ENCODE data around the gene TP53INP2.

The TP53INP2 gene

GRCh38 chr20:34751453-34751852, 47.3 kb downstream of the TP53INP2 start:
- POLR2A ChIA-PET = no interaction called here
- Histone ChIP-seq H3K4me3 (ENCODE audit: control insufficient read depth in 1 of 7, extremely low read depth in 1 of 7, insufficient read depth in 4 of 7, low read depth in 2 of 7, low read length in 6 of 7) (no peak overlapping the region), H3K27ac (ENCODE audit: insufficient read depth in 1 of 2, low read depth in 1 of 2, low read length in 2 of 2, poor library complexity in 1 of 2, severe bottlenecking in 2 of 2) (no peak overlapping the region), H3K9me3 (ENCODE audit: control extremely low read depth in 1 of 5, control insufficient read depth in 4 of 5, insufficient read depth in 2 of 5, low read depth in 1 of 5, low read length in 4 of 5) (no peaks in the 10 kb centered on the region), H3K27me3 (replicated peaks in 2 of 5; ENCODE audit: control insufficient read depth in 4 of 5, insufficient read depth in 5 of 5, low read length in 4 of 5) (no peaks in the 10 kb centered on the region), H3K4me1 (ENCODE audit: control extremely low read depth in 1 of 4, control insufficient read depth in 4 of 4, insufficient read depth in 4 of 4, low read length in 3 of 4) (no peaks in the 10 kb centered on the region), H3K36me3 (ENCODE audit: control insufficient read depth in 4 of 4, insufficient read depth in 4 of 4, low read length in 3 of 4) (peaks cover 29 to 63% (median 43%) of the 10 kb centered on the region in 4 experiments)
- no CpG with 5 or more reads among the region's 3 CpGs for WGBS (ENCODE audit: insufficient coverage)
- CTCF ChIA-PET = interaction anchor here (1.1 kb wide), 1 partner anchor 19 kb away, joined by 4 read pairs; no protein-coding TSS in a partner anchor
- DNase-seq = no peak

- Histone ChIP-seq H3K4me3 (ENCODE audit: control insufficient read depth in 1 of 7, extremely low read depth in 1 of 7, insufficient read depth in 4 of 7, low read depth in 2 of 7, low read length in 6 of 7) (no peak overlapping the region), H3K27me3 (replicated peaks in 2 of 5; ENCODE audit: control insufficient read depth in 4 of 5, insufficient read depth in 5 of 5, low read length in 4 of 5) (no peaks in the 10 kb centered on the region), H3K27ac (ENCODE audit: insufficient read depth in 1 of 2, low read depth in 1 of 2, low read length in 2 of 2, poor library complexity in 1 of 2, severe bottlenecking in 2 of 2) (no peak overlapping the region), H3K9me3 (ENCODE audit: control extremely low read depth in 1 of 5, control insufficient read depth in 4 of 5, insufficient read depth in 2 of 5, low read depth in 1 of 5, low read length in 4 of 5) (no peaks in the 10 kb centered on the region), H3K36me3 (ENCODE audit: control insufficient read depth in 4 of 4, insufficient read depth in 4 of 4, low read length in 3 of 4) (peaks cover 28 to 75% (median 49%) of the 10 kb centered on the region in 4 experiments), H3K4me1 (ENCODE audit: control extremely low read depth in 1 of 4, control insufficient read depth in 4 of 4, insufficient read depth in 4 of 4, low read length in 3 of 4) (no peaks in the 10 kb centered on the region)
- ChIA-PET CTCF (interaction anchor here (0.6 to 0.7 kb wide), 2 partner anchors 9 to 909 kb away, joined by 3 to 5 read pairs; no protein-coding TSS in a partner anchor), POLR2A (no interaction called here)
- WGBS (ENCODE audit: insufficient coverage) = 100% methylated on average over 2 of the region's 2 CpGs
- no peak for DNase-seq
These were observed 49.7 kb downstream of the TP53INP2 start for GRCh38 chr20:34753706-34754461.

DNA sequence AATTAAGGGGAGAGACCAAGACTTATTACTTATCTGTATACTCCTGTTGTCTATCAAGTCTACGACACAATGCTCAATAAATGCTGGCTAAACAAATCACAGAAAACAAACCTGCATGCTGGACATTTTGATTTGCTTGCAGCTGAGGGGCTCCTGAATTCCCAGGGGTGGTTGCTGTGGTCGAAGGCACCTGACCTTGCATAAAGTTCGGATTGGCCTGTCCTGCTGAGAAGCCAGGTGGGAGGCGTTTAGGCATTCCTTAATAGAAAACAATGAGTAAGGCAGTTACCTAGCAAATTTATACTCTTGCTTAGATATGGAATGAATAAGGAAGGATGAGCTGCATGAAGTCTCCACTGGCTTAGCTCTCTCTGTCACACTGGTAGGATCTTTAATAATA, 50.5 kb downstream of the TP53INP2 start:
- DNase-seq = no peak
- Histone ChIP-seq H3K9me3 (ENCODE audit: control extremely low read depth in 1 of 5, control insufficient read depth in 4 of 5, insufficient read depth in 2 of 5, low read depth in 1 of 5, low read length in 4 of 5) (no peaks in the 10 kb centered on the region), H3K27ac (ENCODE audit: insufficient read depth in 1 of 2, low read depth in 1 of 2, low read length in 2 of 2, poor library complexity in 1 of 2, severe bottlenecking in 2 of 2) (no peak overlapping the region), H3K4me3 (ENCODE audit: control insufficient read depth in 1 of 7, extremely low read depth in 1 of 7, insufficient read depth in 4 of 7, low read depth in 2 of 7, low read length in 6 of 7) (no peak overlapping the region), H3K27me3 (replicated peaks in 2 of 5; ENCODE audit: control insufficient read depth in 4 of 5, insufficient read depth in 5 of 5, low read length in 4 of 5) (no peaks in the 10 kb centered on the region), H3K36me3 (ENCODE audit: control insufficient read depth in 4 of 4, insufficient read depth in 4 of 4, low read length in 3 of 4) (peaks cover 29 to 70% (median 47%) of the 10 kb centered on the region in 4 experiments), H3K4me1 (ENCODE audit: control extremely low read depth in 1 of 4, control insufficient read depth in 4 of 4, insufficient read depth in 4 of 4, low read length in 3 of 4) (no peaks in the 10 kb centered on the region)
- POLR2A ChIA-PET = no interaction called here
- CTCF ChIA-PET = no interaction called here
- WGBS (ENCODE audit: insufficient coverage) = 85% methylated on average over 4 of the region's 4 CpGs

DNA sequence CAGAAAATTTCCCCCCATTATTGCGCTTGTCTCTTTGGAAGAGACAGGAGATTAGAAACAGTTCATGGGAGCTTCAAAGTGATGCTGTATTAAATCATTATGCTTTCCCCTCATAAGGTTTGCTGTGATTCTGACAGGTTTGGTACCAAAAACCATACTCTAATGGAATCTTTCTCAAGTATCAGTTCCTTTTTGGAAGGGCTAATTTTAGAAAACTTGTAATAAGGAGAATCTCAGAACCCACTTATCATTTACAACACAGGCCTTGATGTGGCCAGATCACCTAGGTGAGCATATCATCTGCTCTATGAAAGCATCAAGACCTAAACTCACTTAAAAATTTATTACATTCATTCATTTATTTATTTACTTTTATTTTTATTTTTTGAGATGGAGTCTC, 51.2 kb downstream of the TP53INP2 start:
- H3K36me3 ChIP-seq (ENCODE audit: control insufficient read depth in 4 of 4, insufficient read depth in 4 of 4, low read length in 3 of 4) = peaks cover 23 to 68% (median 42%) of the 10 kb centered on the region in 4 experiments
- CTCF ChIA-PET = no interaction called here
- WGBS (ENCODE audit: insufficient coverage) = no CpG with 5 or more reads among the region's 1 CpG

GRCh38 chr20:34762031-34762555, 57.9 kb downstream of the TP53INP2 start:
- ChIA-PET POLR2A (no interaction called here), CTCF (interaction anchor here (1.5 kb wide), 1 partner anchor 8 kb away, joined by 5 read pairs; no protein-coding TSS in a partner anchor)
- Histone ChIP-seq H3K27me3 (replicated peaks in 2 of 5; ENCODE audit: control insufficient read depth in 4 of 5, insufficient read depth in 5 of 5, low read length in 4 of 5) (no peaks in the 10 kb centered on the region), H3K27ac (ENCODE audit: insufficient read depth in 1 of 2, low read depth in 1 of 2, low read length in 2 of 2, poor library complexity in 1 of 2, severe bottlenecking in 2 of 2) (no peak overlapping the region), H3K4me1 (ENCODE audit: control extremely low read depth in 1 of 4, control insufficient read depth in 4 of 4, insufficient read depth in 4 of 4, low read length in 3 of 4) (no peaks in the 10 kb centered on the region), H3K36me3 (ENCODE audit: control insufficient read depth in 4 of 4, insufficient read depth in 4 of 4, low read length in 3 of 4) (peaks cover 14 to 62% (median 47%) of the 10 kb centered on the region in 4 experiments), H3K9me3 (ENCODE audit: control extremely low read depth in 1 of 5, control insufficient read depth in 4 of 5, insufficient read depth in 2 of 5, low read depth in 1 of 5, low read length in 4 of 5) (no peaks in the 10 kb centered on the region), H3K4me3 (ENCODE audit: control insufficient read depth in 1 of 7, extremely low read depth in 1 of 7, insufficient read depth in 4 of 7, low read depth in 2 of 7, low read length in 6 of 7) (no peak overlapping the region)
- WGBS (ENCODE audit: insufficient coverage) = no CpG with 5 or more reads among the region's 1 CpG
- DNase-seq = no peak

More for the DNA sequence above, 51.2 kb downstream of the TP53INP2 start:
- no peak for DNase-seq
- POLR2A ChIA-PET = no interaction called here
- no peaks in the 10 kb centered on the region for H3K27me3 ChIP-seq (replicated peaks in 2 of 5; ENCODE audit: control insufficient read depth in 4 of 5, insufficient read depth in 5 of 5, low read length in 4 of 5)
- H3K9me3 ChIP-seq (ENCODE audit: control extremely low read depth in 1 of 5, control insufficient read depth in 4 of 5, insufficient read depth in 2 of 5, low read depth in 1 of 5, low read length in 4 of 5) = no peaks in the 10 kb centered on the region
- H3K4me3 ChIP-seq (ENCODE audit: control insufficient read depth in 1 of 7, extremely low read depth in 1 of 7, insufficient read depth in 4 of 7, low read depth in 2 of 7, low read length in 6 of 7) = no peak overlapping the region
- no peak overlapping the region for H3K27ac ChIP-seq (ENCODE audit: insufficient read depth in 1 of 2, low read depth in 1 of 2, low read length in 2 of 2, poor library complexity in 1 of 2, severe bottlenecking in 2 of 2)
- H3K4me1 ChIP-seq (ENCODE audit: control extremely low read depth in 1 of 4, control insufficient read depth in 4 of 4, insufficient read depth in 4 of 4, low read length in 3 of 4) = no peaks in the 10 kb centered on the region

All from common myeloid progenitor, CD34-positive (primary cell).